ENCODE results near the gene P2RX3.

The P2RX3 gene

GRCh38 chr11:57368106-57368844 is 30.1 kb downstream of the P2RX3 start:
- DNase-seq (ENCODE audit: low read depth in 1 of 2, low spot score in 1 of 2), result no peak

GRCh38 chr11:57368845-57369232 is 30.7 kb downstream of the P2RX3 start:
- no peak for DNase-seq (ENCODE audit: low read depth in 1 of 2, low spot score in 1 of 2)

GRCh38 chr11:57370251-57370650 is 32.1 kb downstream of the P2RX3 start:
- no peak for DNase-seq (ENCODE audit: low read depth in 1 of 2, low spot score in 1 of 2)

- DNase-seq (ENCODE audit: low read depth in 1 of 2, low spot score in 1 of 2), result no peak
These were observed 32.8 kb downstream of the P2RX3 start for GRCh38 chr11:57370941-57371340.

- no peak for DNase-seq (ENCODE audit: low read depth in 1 of 2, low spot score in 1 of 2)
These were observed 35.0 kb downstream of the P2RX3 start for GRCh38 chr11:57373146-57373545.

GRCh38 chr11:57374966-57375365 is 36.8 kb downstream of the P2RX3 start:
- no peak for DNase-seq (ENCODE audit: low read depth in 1 of 2, low spot score in 1 of 2)

- DNase-seq (ENCODE audit: low read depth in 1 of 2, low spot score in 1 of 2), result no peak
These were observed 37.3 kb downstream of the P2RX3 start for GRCh38 chr11:57375490-57375889.

- DNase-seq (ENCODE audit: low read depth in 1 of 2, low spot score in 1 of 2), result no peak
These were observed 38.2 kb downstream of the P2RX3 start for GRCh38 chr11:57376095-57377090.

- no peak for DNase-seq (ENCODE audit: low read depth in 1 of 2, low spot score in 1 of 2)
These were observed 39.0 kb downstream of the P2RX3 start for GRCh38 chr11:57377107-57377506.

- DNase-seq (ENCODE audit: low read depth in 1 of 2, low spot score in 1 of 2), result no peak
These were observed 40.0 kb downstream of the P2RX3 start for GRCh38 chr11:57378186-57378585.

- no peak for DNase-seq (ENCODE audit: low read depth in 1 of 2, low spot score in 1 of 2)
These were observed 41.6 kb downstream of the P2RX3 start for GRCh38 chr11:57379732-57380131.

GRCh38 chr11:57380975-57381374 is 42.8 kb downstream of the P2RX3 start, which contains the start of gene PRG3:
Gene PRG3 (minus strand): TSS chr11:57381150. CDS start chr11:57380708, 442 bp downstream.
- DNase-seq (ENCODE audit: low read depth in 1 of 2, low spot score in 1 of 2), result no peak

- DNase-seq (ENCODE audit: low read depth in 1 of 2, low spot score in 1 of 2), result no peak
These were observed 48.2 kb downstream of the P2RX3 start for GRCh38 chr11:57386178-57386940.

- DNase-seq (ENCODE audit: low read depth in 1 of 2, low spot score in 1 of 2), result no peak
These were observed 49.3 kb downstream of the P2RX3 start for GRCh38 chr11:57387289-57388030.

- DNase-seq (ENCODE audit: low read depth in 1 of 2, low spot score in 1 of 2), result no peak
These were observed 52.4 kb downstream of the P2RX3 start, which contains the start of gene PRG2 for GRCh38 chr11:57390535-57390934. Gene PRG2 (minus strand): TSS chr11:57390650. CDS start chr11:57389944, 706 bp downstream.

- no peak for DNase-seq (ENCODE audit: low read depth in 1 of 2, low spot score in 1 of 2)
These were observed 53.0 kb downstream of the P2RX3 start for GRCh38 chr11:57391111-57391510.

- DNase-seq (ENCODE audit: low read depth in 1 of 2, low spot score in 1 of 2), result no peak
These were observed 53.4 kb downstream of the P2RX3 start for GRCh38 chr11:57391539-57391938.

- no peak for DNase-seq (ENCODE audit: low read depth in 1 of 2, low spot score in 1 of 2)
These were observed 54.1 kb downstream of the P2RX3 start for GRCh38 chr11:57392066-57392762.

GRCh38 chr11:57392763-57393105 is 54.6 kb downstream of the P2RX3 start:
- no peak for DNase-seq (ENCODE audit: low read depth in 1 of 2, low spot score in 1 of 2)

All from activated T-helper 1 cell treated with anti-CD3 and anti-CD28 coated beads, Interleukin-2, amount 50 U/mL, for 16 hours (primary cell).